Mesothelial cell of epicardium (in vitro differentiated cells): Measurements from ENCODE around the gene GPRIN3. TPM values are rescaled to one million over a fixed set of nuclear protein-coding genes. Genes with fewer than 3 reads are reported as not detected.

ENCODE experiments used
- DNase-seq, 2 experiments: peaks; one replicate each; pipeline ENCODE4 v3.0.0; 2021; ENCODE audit warnings: low spot score in 2 of 2; ENCODE audit not compliant: unreplicated experiment in 2 of 2
- H3K27ac Mint-ChIP-seq: 2 replicates; pipeline ENCODE4 v1.8.0; 2021; ENCODE audit warnings: mixed read lengths
- H3K27me3 Mint-ChIP-seq: 2 replicates; pipeline ENCODE4 v1.8.0; 2021; ENCODE audit warnings: low read depth, mixed read lengths
- H3K36me3 Mint-ChIP-seq: 2 replicates; pipeline ENCODE4 v1.8.0; 2021; ENCODE audit warnings: mixed read lengths
- H3K4me1 Mint-ChIP-seq: 2 replicates; pipeline ENCODE4 v1.8.0; 2021; ENCODE audit warnings: mixed read lengths
- H3K4me3 Mint-ChIP-seq: 2 replicates; pipeline ENCODE4 v1.8.0; 2021; ENCODE audit warnings: mild to moderate bottlenecking, moderate library complexity, mixed read lengths
- H3K9me3 Mint-ChIP-seq: 2 replicates; pipeline ENCODE4 v1.8.0; 2021; ENCODE audit warnings: mixed read lengths
- total RNA-seq: library from RNA; stranded (reverse); gene quantifications from 3 replicates; pipeline ENCODE4 v1.2.1, GENCODE V29; 2021
- TF ChIP-seq, protein P1 (sequence below): fragments of 200-600 bp; sonication (generic); IDR thresholded peaks from one replicate; pipeline ENCODE4 v1.5.0; 2021; ENCODE audit warnings: antibody characterized with exemption; ENCODE audit not compliant: unreplicated experiment

GPRIN3 gene
- total RNA-seq, 1 donor from 2014 or later = 1.5 TPM

DNA sequence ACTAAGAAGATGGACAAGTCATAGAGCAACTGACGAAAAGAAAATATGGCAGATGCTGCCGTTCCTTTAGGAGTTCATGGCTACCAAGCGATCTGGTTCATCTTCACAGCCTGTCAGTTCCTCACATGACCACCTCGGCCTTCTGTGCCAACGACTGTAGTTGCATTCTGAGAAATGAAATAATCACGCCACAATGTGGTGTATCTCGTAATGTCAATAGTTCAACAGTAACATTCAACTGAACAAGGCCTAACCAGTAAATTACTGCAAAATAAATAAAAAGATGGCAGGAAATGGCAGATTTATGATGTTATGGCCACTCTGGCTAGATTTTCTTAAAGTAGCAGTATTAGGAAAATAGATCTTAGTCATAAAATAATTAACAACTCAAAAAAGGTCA is 4.4 kb downstream of the GPRIN3 start:
- TF ChIP-seq, protein P1, sequence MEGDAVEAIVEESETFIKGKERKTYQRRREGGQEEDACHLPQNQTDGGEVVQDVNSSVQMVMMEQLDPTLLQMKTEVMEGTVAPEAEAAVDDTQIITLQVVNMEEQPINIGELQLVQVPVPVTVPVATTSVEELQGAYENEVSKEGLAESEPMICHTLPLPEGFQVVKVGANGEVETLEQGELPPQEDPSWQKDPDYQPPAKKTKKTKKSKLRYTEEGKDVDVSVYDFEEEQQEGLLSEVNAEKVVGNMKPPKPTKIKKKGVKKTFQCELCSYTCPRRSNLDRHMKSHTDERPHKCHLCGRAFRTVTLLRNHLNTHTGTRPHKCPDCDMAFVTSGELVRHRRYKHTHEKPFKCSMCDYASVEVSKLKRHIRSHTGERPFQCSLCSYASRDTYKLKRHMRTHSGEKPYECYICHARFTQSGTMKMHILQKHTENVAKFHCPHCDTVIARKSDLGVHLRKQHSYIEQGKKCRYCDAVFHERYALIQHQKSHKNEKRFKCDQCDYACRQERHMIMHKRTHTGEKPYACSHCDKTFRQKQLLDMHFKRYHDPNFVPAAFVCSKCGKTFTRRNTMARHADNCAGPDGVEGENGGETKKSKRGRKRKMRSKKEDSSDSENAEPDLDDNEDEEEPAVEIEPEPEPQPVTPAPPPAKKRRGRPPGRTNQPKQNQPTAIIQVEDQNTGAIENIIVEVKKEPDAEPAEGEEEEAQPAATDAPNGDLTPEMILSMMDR = no peak
- Mint-ChIP-seq H3K36me3 (no peaks in the 10 kb centered on the region), H3K27ac (no peak overlapping the region), H3K4me1 (peaks cover 37% of the 10 kb centered on the region), H3K4me3 (no peak overlapping the region), H3K9me3 (no peaks in the 10 kb centered on the region), H3K27me3 (peaks cover 15% of the 10 kb centered on the region)
- no peak for DNase-seq

DNA sequence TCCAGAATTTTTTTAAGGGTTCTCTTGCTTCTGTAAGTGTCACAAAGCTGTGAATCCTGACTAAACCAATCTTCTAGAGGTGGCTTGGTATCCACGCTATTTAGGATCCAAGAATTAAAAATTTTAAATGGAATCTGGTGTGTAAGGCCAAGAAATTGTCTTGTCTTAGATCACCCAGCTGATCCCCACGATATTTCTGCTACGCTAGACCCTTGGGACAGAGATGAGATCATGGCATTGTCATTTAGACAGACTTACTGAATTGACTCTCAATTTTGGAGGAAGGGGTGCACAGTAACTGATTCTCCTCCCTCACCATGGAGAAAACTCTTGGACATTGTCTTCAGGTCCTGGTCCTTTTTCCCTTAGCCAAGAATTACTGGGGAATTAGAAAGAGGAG is 5.7 kb downstream of the GPRIN3 start:
- H3K4me1 Mint-ChIP-seq = peaks cover 36% of the 10 kb centered on the region
- peaks cover 11% of the 10 kb centered on the region for H3K27me3 Mint-ChIP-seq
- no peaks in the 10 kb centered on the region for H3K9me3 Mint-ChIP-seq
- no peaks in the 10 kb centered on the region for H3K36me3 Mint-ChIP-seq
- no peak overlapping the region for H3K4me3 Mint-ChIP-seq
- no peak overlapping the region for H3K27ac Mint-ChIP-seq
- DNase-seq = no peak
- TF ChIP-seq, protein P1 = no peak

DNA sequence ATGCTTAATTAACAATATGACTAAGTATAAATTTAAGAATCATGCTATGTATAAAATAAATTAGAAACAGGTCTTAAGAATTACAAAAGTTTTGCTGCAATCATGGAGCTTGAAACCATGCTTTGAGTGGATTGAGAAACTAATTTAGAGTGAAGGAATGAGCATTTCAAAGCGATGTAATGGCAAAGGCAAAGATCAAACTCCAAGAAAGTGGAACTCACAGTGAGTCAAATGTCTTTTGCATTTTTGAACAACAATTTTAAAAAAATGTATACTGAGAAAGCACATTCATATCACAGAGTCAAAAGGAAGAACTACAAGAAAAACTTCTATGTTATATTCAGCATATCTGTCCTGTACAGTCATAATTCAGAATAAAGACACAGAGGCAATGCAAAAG is 6.6 kb downstream of the GPRIN3 start:
- Mint-ChIP-seq H3K27me3 (peaks cover 3% of the 10 kb centered on the region), H3K27ac (no peak overlapping the region), H3K4me1 (peaks cover 32% of the 10 kb centered on the region), H3K36me3 (no peaks in the 10 kb centered on the region), H3K4me3 (no peak overlapping the region), H3K9me3 (no peaks in the 10 kb centered on the region)
- TF ChIP-seq, protein P1 = no peak
- no peak for DNase-seq

DNA sequence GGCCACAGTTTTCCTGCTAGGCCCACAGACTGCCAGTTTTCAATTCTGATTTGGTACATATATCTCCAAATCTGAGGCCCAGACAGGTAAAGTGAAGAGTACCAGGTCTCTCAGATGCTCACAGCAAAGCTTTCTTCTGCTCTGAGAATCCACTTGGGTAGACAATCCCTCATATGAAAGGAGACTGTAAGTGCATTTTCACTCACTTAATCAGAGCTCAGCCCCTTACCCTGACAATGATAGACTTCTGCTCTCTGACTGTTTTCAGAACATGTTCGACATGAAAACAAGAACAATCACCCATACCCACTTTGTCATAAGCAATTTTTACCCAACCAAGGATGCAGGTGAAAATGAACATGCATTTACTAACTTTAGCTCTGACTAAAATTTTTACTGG is 7.1 kb downstream of the GPRIN3 start:
- H3K4me1 Mint-ChIP-seq = peaks cover 30% of the 10 kb centered on the region
- no peak for DNase-seq
- no peaks in the 10 kb centered on the region for H3K27me3 Mint-ChIP-seq
- H3K27ac Mint-ChIP-seq = no peak overlapping the region
- H3K36me3 Mint-ChIP-seq = no peaks in the 10 kb centered on the region
- no peak overlapping the region for H3K4me3 Mint-ChIP-seq
- H3K9me3 Mint-ChIP-seq = no peaks in the 10 kb centered on the region
- TF ChIP-seq, protein P1 = no peak

DNA sequence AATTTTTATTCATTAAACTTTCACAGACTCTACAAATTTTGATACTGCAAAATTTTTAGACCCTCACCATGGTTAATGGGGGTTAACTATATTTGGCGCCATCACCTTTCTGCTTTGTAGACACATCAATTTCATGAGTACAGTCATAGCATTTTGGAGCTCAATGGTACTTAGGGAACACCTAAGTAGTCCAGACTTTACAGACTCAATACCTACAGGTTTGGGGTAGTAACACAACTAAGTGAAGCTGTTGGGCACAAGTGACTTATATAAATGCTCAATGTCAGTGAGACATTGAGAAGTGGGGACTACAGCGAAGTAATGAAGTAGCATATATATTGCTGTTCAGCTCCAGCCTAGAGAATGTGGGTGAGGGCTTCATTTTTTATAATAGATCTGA is 7.5 kb downstream of the GPRIN3 start:
- no peaks in the 10 kb centered on the region for H3K27me3 Mint-ChIP-seq
- no peak for DNase-seq
- TF ChIP-seq, protein P1 = no peak
- H3K36me3 Mint-ChIP-seq = no peaks in the 10 kb centered on the region
- H3K27ac Mint-ChIP-seq = no peak overlapping the region
- no peak overlapping the region for H3K4me3 Mint-ChIP-seq
- no peaks in the 10 kb centered on the region for H3K9me3 Mint-ChIP-seq
- H3K4me1 Mint-ChIP-seq = peaks cover 30% of the 10 kb centered on the region

DNA sequence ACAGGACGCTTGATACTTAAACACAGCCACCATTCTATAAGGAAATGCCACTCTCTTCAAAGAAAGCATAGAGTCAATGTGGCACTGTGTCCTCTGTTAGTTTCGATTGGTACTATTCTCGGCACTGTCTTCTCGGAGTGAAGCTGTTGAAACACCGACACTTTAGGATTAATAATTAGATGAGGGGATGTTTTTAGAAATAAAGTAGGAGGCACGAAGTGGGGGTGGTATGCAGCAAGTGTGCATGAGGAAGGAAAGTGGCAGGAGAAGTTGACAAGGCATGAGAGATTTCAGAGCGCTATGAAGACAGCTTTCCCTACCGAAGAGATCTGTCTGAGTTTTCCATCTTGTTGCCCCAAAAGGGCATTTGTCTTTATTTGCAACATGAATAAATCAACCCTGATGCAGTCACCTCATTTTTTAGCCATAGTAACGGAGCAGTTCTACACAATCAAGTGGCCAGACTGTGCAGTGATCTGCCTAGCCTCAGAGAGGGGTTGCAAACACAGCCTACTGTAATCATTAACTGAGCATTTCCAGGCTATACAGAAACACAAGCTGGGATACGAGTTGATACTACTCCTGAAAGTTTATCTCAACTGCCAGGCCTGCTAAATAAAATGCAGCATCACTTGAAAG is 8.3 kb downstream of the GPRIN3 start:
- Mint-ChIP-seq H3K4me3 (peak overlapping the region; percentile 9), H3K4me1 (peaks cover 30% of the 10 kb centered on the region), H3K9me3 (no peaks in the 10 kb centered on the region), H3K27ac (no peak overlapping the region), H3K36me3 (no peaks in the 10 kb centered on the region), H3K27me3 (no peaks in the 10 kb centered on the region)
- DNase-seq = no peak
- TF ChIP-seq, protein P1 = no peak
